ENCODE results near the gene PCNA.

DNA sequence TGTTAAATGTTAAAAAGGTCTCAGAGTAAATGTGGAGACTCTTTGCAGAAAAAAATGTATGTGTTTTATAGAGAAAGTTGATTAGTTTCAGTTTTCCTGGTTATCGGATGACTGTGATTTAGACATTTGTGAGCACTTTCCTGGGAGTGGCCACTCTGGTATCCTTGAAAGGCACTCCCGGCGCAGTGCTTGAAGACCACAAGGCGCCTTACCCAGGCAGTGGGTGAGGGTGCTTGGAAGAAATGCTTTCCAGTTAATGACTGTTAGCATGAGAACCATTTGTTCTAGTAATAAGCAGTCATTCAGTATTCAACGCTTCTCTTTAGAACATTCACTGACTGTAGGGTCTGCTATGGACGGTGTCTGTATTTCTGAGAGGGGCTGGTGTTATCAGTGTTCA, 14.2 kb upstream of the PCNA start:
- TF ChIP-seq, protein P1, sequence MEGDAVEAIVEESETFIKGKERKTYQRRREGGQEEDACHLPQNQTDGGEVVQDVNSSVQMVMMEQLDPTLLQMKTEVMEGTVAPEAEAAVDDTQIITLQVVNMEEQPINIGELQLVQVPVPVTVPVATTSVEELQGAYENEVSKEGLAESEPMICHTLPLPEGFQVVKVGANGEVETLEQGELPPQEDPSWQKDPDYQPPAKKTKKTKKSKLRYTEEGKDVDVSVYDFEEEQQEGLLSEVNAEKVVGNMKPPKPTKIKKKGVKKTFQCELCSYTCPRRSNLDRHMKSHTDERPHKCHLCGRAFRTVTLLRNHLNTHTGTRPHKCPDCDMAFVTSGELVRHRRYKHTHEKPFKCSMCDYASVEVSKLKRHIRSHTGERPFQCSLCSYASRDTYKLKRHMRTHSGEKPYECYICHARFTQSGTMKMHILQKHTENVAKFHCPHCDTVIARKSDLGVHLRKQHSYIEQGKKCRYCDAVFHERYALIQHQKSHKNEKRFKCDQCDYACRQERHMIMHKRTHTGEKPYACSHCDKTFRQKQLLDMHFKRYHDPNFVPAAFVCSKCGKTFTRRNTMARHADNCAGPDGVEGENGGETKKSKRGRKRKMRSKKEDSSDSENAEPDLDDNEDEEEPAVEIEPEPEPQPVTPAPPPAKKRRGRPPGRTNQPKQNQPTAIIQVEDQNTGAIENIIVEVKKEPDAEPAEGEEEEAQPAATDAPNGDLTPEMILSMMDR (IDR thresholded peaks at IDR 0.05) = no peak
- no peak for TF ChIP-seq POLR2A (IDR thresholded peaks at IDR 0.05)
- no peak for TF ChIP-seq POLR2AphosphoS5 (IDR thresholded peaks at IDR 0.05)
- no peak for TF ChIP-seq EP300 (IDR thresholded peaks at IDR 0.05)
